GM18858 (cell line): Measurements from ENCODE around the gene NELFCD.

Source experiments
- ATAC-seq: cut with Tn5 transposase; IDR thresholded peaks from one replicate; pipeline ENCODE4 v1.9.1; 2021; ENCODE audit not compliant: unreplicated experiment

The NELFCD gene

GRCh38 chr20:58993332-58994248 lies 12.5 kb downstream of the NELFCD start:
- no peak for ATAC-seq

GRCh38 chr20:58994390-58995159 lies 13.5 kb downstream of the NELFCD start:
- ATAC-seq, result no peak

- ATAC-seq, result no peak
Observed at GRCh38 chr20:58995461-58996225, 14.6 kb downstream of the NELFCD start.

GRCh38 chr20:58996226-58996611 lies 15.2 kb downstream of the NELFCD start:
- ATAC-seq, result no peak

- ATAC-seq, result no peak
Observed at GRCh38 chr20:58997141-58997770, 16.2 kb downstream of the NELFCD start.

GRCh38 chr20:58998656-58999055 lies 17.6 kb downstream of the NELFCD start:
- ATAC-seq, result no peak

GRCh38 chr20:59000326-59000725 lies 19.3 kb downstream of the NELFCD start:
- ATAC-seq, result no peak

GRCh38 chr20:59001068-59001448 lies 20.0 kb downstream of the NELFCD start:
- ATAC-seq, result no peak

- ATAC-seq, result no peak
Observed at GRCh38 chr20:59001449-59002171, 20.6 kb downstream of the NELFCD start.

- no peak for ATAC-seq
Observed at GRCh38 chr20:59002388-59002787, 21.3 kb downstream of the NELFCD start.

GRCh38 chr20:59002874-59003399 lies 21.9 kb downstream of the NELFCD start:
- no peak for ATAC-seq

GRCh38 chr20:59003836-59004492 lies 22.9 kb downstream of the NELFCD start:
- no peak for ATAC-seq

- ATAC-seq, result no peak
Observed at GRCh38 chr20:59004493-59004762, 23.4 kb downstream of the NELFCD start.

- ATAC-seq, result peak; percentile 39
Observed at GRCh38 chr20:59004763-59005522, 23.9 kb downstream of the NELFCD start.

- ATAC-seq, result no peak
Observed at GRCh38 chr20:59005523-59006166, 24.6 kb downstream of the NELFCD start.

GRCh38 chr20:59006167-59006863 lies 25.3 kb downstream of the NELFCD start:
- ATAC-seq, result no peak

GRCh38 chr20:59006864-59007664 lies 26.0 kb downstream of the NELFCD start, which contains the start of gene CTSZ:
CTSZ (minus strand) TSS chr20:59007254; CDS start chr20:59007128, 126 bp downstream.
- no peak for ATAC-seq
